ENCODE measurements around the gene NBAS. TPM values are rescaled to one million over a fixed set of nuclear protein-coding genes. Genes with fewer than 3 reads are reported as not detected.

NBAS gene
- total and polyA plus RNA-seq, 10 of the 15 experiments (the other 5 are each of a cell fraction or from before 2014, with no cell fraction given), result 4.3 to 32.7 (median 20.8) TPM

DNA sequence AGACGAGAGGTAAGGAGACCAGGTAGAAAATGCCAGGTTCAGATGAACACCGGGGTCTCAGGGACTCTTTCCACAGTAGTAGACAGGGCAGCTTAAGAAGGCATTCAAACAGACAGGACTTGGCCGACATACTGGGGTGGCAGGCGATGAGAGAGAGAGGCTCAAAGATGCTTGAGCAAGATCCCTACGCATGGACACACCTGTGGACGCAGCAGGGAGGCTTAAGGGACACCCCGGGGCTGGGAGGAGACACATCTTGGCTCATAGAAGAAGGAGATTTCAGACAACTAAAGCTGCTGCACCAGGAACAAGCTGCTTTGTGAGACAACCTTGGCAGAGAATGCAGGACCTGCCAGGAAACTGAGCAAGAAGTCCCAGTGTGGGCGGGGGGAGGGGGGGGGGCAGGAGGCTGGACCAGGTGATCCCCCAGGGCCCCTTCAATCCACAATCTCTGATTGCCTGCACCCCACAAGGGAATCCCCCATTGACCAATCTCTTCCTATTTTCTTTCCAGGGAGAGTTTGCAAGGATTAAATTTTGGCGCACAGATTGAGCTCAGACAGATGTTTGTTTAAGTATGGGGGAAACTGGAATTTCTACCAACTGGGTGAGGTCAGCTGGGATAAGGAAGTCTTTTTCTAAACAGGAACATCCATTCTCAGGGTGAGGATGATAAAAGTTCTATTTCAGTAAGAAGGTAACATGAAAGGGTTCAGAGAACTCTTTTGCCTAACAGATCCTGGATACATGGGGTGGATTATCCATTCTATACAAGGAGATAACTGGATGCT, 400.7 kb downstream of the NBAS start:
- no peak for ATAC-seq
- no peak for FAIRE-seq
- H3K9ac ChIP-seq (ENCODE audit: control insufficient read depth, insufficient read depth, low read length), result no peak overlapping the region
- POLR2A ChIA-PET, result no interaction called here
- CTCF ChIA-PET, result interaction anchor here (0.6 to 2.0 kb wide), 6 partner anchors 11 to 1964 kb away, joined by 3 to 7 read pairs (median 4); no protein-coding TSS in a partner anchor
- H3K4me3 ChIP-seq, result no peak overlapping the region
- H3K4me1 ChIP-seq (ENCODE audit: control insufficient read depth, insufficient read depth, low read length), result no peaks in the 10 kb centered on the region
- H3K9me3 ChIP-seq (replicated peaks; ENCODE audit: control insufficient read depth, insufficient read depth, low read length), result no peaks in the 10 kb centered on the region
- H3K27me3 ChIP-seq (replicated peaks in 1 of 2; ENCODE audit: control insufficient read depth in 2 of 2, insufficient read depth in 2 of 2, low read length in 1 of 2), result no peaks in the 10 kb centered on the region
- TF ChIP-seq, protein P1, sequence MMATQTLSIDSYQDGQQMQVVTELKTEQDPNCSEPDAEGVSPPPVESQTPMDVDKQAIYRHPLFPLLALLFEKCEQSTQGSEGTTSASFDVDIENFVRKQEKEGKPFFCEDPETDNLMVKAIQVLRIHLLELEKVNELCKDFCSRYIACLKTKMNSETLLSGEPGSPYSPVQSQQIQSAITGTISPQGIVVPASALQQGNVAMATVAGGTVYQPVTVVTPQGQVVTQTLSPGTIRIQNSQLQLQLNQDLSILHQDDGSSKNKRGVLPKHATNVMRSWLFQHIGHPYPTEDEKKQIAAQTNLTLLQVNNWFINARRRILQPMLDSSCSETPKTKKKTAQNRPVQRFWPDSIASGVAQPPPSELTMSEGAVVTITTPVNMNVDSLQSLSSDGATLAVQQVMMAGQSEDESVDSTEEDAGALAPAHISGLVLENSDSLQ (IDR thresholded peaks at IDR 0.05), result no peak
- TF ChIP-seq, protein P2, sequence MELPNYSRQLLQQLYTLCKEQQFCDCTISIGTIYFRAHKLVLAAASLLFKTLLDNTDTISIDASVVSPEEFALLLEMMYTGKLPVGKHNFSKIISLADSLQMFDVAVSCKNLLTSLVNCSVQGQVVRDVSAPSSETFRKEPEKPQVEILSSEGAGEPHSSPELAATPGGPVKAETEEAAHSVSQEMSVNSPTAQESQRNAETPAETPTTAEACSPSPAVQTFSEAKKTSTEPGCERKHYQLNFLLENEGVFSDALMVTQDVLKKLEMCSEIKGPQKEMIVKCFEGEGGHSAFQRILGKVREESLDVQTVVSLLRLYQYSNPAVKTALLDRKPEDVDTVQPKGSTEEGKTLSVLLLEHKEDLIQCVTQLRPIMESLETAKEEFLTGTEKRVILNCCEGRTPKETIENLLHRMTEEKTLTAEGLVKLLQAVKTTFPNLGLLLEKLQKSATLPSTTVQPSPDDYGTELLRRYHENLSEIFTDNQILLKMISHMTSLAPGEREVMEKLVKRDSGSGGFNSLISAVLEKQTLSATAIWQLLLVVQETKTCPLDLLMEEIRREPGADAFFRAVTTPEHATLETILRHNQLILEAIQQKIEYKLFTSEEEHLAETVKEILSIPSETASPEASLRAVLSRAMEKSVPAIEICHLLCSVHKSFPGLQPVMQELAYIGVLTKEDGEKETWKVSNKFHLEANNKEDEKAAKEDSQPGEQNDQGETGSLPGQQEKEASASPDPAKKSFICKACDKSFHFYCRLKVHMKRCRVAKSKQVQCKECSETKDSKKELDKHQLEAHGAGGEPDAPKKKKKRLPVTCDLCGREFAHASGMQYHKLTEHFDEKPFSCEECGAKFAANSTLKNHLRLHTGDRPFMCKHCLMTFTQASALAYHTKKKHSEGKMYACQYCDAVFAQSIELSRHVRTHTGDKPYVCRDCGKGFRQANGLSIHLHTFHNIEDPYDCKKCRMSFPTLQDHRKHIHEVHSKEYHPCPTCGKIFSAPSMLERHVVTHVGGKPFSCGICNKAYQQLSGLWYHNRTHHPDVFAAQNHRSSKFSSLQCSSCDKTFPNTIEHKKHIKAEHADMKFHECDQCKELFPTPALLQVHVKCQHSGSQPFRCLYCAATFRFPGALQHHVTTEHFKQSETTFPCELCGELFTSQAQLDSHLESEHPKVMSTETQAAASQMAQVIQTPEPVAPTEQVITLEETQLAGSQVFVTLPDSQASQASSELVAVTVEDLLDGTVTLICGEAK (IDR thresholded peaks at IDR 0.05; ENCODE audit: borderline replicate concordance), result no peak
- TF ChIP-seq EZH2 (IDR thresholded peaks at IDR 0.05; ENCODE audit: borderline replicate concordance, control insufficient read depth, low read depth, low read length) (no peak), CEBPB (IDR thresholded peaks at IDR 0.05; ENCODE audit: borderline replicate concordance in 1 of 2, low read depth in 2 of 2, low read length in 2 of 2) (no peak), RBBP5 (conservative IDR thresholded peaks at IDR 0.05) (no peak), LARP7 (IDR thresholded peaks at IDR 0.05) (no peak)
- no TSS peak for BruUV-seq (replicated peaks)
- no peak overlapping the region for H3K27ac ChIP-seq (ENCODE audit: control insufficient read depth, insufficient read depth)
- in situ Hi-C loops (cut with MboI) (no loop called here), intact Hi-C loops (cut with micrococcal nuclease; ENCODE audit: unreplicated experiment) (no loop called here)
- no peak for DNase-seq (ENCODE audit: low read depth, low spot score)
- H3K36me3 ChIP-seq (ENCODE audit: control insufficient read depth in 2 of 2, insufficient read depth in 2 of 2, low read length in 1 of 2), result no peaks in the 10 kb centered on the region
- RAD21 ChIA-PET (ENCODE audit: unreplicated experiment), result interaction anchor here (0.7 kb wide), 1 partner anchor 74 kb away, joined by 5 read pairs; no protein-coding TSS in a partner anchor
- no peaks in the 10 kb centered on the region for H3K79me2 ChIP-seq (ENCODE audit: control insufficient read depth, insufficient read depth, low read length)
- no peaks in the 10 kb centered on the region; the same call in 1 of the 2 replicates for H4K20me1 ChIP-seq (ENCODE audit: control insufficient read depth, insufficient read depth)
- SMC1A ChIA-PET (ENCODE audit: uncharacterized antibody, unreplicated experiment), result no interaction called here
- no peak overlapping the region for H3K4me2 ChIP-seq (ENCODE audit: control insufficient read depth, insufficient read depth)
- 32% methylated on average over 8 of the region's 9 CpGs for WGBS (ENCODE audit: insufficient coverage, insufficient replicate concordance, low lambda C conversion rate, missing lambda C conversion rate)
- H2AFZ ChIP-seq (ENCODE audit: control insufficient read depth, low read depth, low read length), result no peak overlapping the region

Measured in GM12878 (cell line).